Stomach (tissue), 9 donors: ENCODE data around the gene SLC24A3. TPM values are rescaled to one million over a fixed set of nuclear protein-coding genes. Genes with fewer than 3 reads are reported as not detected.
A peak's percentile ranks its signal among the peaks of the same experiment; 100 is the strongest.

Experiments used
- DNase-seq, 2 donors: peaks; one replicate each; pipeline versions ENCODE4 v3.0.0 to v3.0.0-alpha.2; 2013 to 2019
- H3K27ac ChIP-seq, 5 donors: fragments of 200-600 bp in 4 of 5; sonication (generic) in 4 of 5; one replicate each; pipeline ENCODE4 v1.5.1; 2013 to 2019; ENCODE audit warnings: mild to moderate bottlenecking in 1 of 5, moderate library complexity in 1 of 5
- H3K27me3 ChIP-seq, 3 donors: fragments of 200-600 bp; sonication (generic); one replicate each; pipeline ENCODE4 v1.5.1; 2017 to 2019; ENCODE audit warnings: mixed run types in 1 of 3
- H3K36me3 ChIP-seq, 4 donors: fragments of 200-600 bp; sonication (generic); 1 replicate in 3 of 4; 2 replicates in 1 of 4; pipeline ENCODE4 v1.5.1; 2016 to 2019
- H3K4me1 ChIP-seq, 4 donors: fragments of 200-600 bp; sonication (generic); one replicate each; pipeline ENCODE4 v1.5.1; 2016 to 2019
- H3K4me3 ChIP-seq, 4 donors: fragments of 200-600 bp; sonication (generic) in 3 of 4; one replicate each; pipeline ENCODE4 v1.5.1; 2016 to 2019; ENCODE audit warnings: mild to moderate bottlenecking in 1 of 4
- H3K9me3 ChIP-seq, 4 donors: fragments of 200-600 bp; sonication (generic); one replicate each; pipeline ENCODE4 v1.5.1; 2016 to 2019
- EP300 ChIP-seq: sonication (generic); formaldehyde crosslinking; IDR thresholded peaks from one replicate; pipeline ENCODE4 v1.6.1; 2017; ENCODE audit warnings: antibody characterized with exemption
- POLR2A ChIP-seq, 4 donors: fragments of 450-650 bp; IDR thresholded peaks; one replicate each; pipeline ENCODE4 v1.6.1; 2016; ENCODE audit warnings: antibody characterized with exemption in 4 of 4, control low read depth in 2 of 4, mild to moderate bottlenecking in 1 of 4, moderate library complexity in 1 of 4
- POLR2AphosphoS5 ChIP-seq, 3 donors: sonication (generic); formaldehyde crosslinking; IDR thresholded peaks; one replicate each; pipeline ENCODE4 v1.6.1; 2016; ENCODE audit warnings: antibody characterized with exemption in 3 of 3
- WGBS, 5 donors: extraction: QIAGEN DNeasy Blood & Tissue Kit in 3 of 5; methylation state at CpG; one replicate each; pipeline versions ENCODE4 v1.1.5 to v1.1.7; 2013 to 2018; 5-methylcytosine and 5-hydroxymethylcytosine counted together
- intact Hi-C: fragments of 100-400 bp; cut with DNase I; formaldehyde crosslinking; loops from one replicate; pipeline ENCODE4 v1.15.1; 2023; ENCODE audit warnings: low total_unique reads
- polyA plus RNA-seq, 3 donors: library from polyadenylated mRNA; stranded (reverse); fragments of 200-250 nt; gene quantifications; one replicate each; pipeline ENCODE4 v1.2.3, GENCODE V29; 2013
- total RNA-seq, 5 donors: library from RNA; depleted of rRNA; stranded (reverse); fragments of >200 nt; gene quantifications; one replicate each; pipeline versions ENCODE4 v1.1.0 to v1.2.3, GENCODE V29; 2014 to 2016
- TF ChIP-seq, protein P1 (sequence below), 7 experiments: fragments of 450-650 bp in 4 of 7; fragments of 200-600 bp in 3 of 7; sonication (generic) in 3 of 7; IDR thresholded peaks; one replicate each; pipeline ENCODE4 v1.5.1; 2016 to 2019; ENCODE audit warnings: antibody characterized with exemption in 7 of 7, control low read depth in 2 of 7, mild to moderate bottlenecking in 1 of 7
- donor health status: healthy with polysubstance abuse.
- donor health status: Bipolar disorder and iron deficiency.
- donor health status: healthy.

Gene SLC24A3
- total and polyA plus RNA-seq, 8 donors: 1.8 to 9.0 (median 4.5) TPM

DNA sequence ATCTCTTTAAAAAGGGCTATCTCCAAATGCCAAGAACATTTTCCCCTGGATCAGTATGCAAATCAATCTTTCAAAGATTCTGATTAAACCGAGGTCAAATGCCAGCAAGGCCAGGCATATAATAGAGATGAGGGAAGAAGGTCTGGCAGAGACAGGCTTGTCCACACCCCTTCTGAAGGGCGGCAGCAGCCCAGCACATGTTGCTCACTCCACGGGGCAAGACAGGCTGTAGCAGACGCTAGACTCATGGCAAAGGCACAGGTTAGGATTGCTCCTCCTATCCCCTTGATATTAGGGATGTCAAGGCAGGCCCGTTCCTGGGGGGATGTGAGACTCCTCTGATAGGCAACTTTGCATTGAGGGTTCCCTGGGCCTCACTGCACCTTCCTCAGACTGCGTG lies 440.9 kb downstream of the SLC24A3 start:
- intact Hi-C loops: no loop called here
- TF ChIP-seq EP300: no peak
- TF ChIP-seq POLR2AphosphoS5 (IDR thresholded peaks at IDR 0.05): no peak
- no peak for TF ChIP-seq POLR2A (IDR thresholded peaks at IDR 0.05)
- TF ChIP-seq, protein P1, sequence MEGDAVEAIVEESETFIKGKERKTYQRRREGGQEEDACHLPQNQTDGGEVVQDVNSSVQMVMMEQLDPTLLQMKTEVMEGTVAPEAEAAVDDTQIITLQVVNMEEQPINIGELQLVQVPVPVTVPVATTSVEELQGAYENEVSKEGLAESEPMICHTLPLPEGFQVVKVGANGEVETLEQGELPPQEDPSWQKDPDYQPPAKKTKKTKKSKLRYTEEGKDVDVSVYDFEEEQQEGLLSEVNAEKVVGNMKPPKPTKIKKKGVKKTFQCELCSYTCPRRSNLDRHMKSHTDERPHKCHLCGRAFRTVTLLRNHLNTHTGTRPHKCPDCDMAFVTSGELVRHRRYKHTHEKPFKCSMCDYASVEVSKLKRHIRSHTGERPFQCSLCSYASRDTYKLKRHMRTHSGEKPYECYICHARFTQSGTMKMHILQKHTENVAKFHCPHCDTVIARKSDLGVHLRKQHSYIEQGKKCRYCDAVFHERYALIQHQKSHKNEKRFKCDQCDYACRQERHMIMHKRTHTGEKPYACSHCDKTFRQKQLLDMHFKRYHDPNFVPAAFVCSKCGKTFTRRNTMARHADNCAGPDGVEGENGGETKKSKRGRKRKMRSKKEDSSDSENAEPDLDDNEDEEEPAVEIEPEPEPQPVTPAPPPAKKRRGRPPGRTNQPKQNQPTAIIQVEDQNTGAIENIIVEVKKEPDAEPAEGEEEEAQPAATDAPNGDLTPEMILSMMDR (IDR thresholded peaks at IDR 0.05): no peak
- 51 to 74% (median 60%) methylated on average over 4 to 6 of the region's 6 CpGs for WGBS, 5 donors
- Histone ChIP-seq H3K4me3 (no peak overlapping the region), H3K9me3 (peaks cover 0 to 6% (median 0%) of the 10 kb centered on the region in 4 donors), H3K36me3 (peaks cover 0 to 9% (median 0%) of the 10 kb centered on the region in 4 donors), H3K27ac (no peak overlapping the region), H3K27me3 (no peaks in the 10 kb centered on the region), H3K4me1 (no peaks in the 10 kb centered on the region)
- no peak for DNase-seq

DNA sequence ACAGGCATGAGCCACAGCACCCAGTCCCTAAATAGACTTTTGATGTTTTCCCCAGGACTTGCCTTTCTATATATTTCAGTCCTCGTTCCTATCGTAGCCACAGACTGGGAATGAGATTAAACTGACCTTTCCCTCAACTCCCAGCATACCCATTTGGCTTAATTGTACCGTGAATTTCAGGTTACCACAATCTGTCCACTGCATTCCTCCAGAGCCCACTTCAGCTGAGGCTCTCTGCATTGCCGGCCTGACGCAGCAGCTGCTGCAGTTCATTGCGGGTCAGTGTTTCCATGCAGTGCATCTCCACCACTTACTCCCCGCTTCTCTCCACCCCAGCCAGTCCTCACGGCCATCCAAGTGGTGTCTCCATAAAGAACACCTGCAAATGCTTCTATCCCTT lies 442.5 kb downstream of the SLC24A3 start:
- intact Hi-C loops: no loop called here
- DNase-seq: no peak
- Histone ChIP-seq H3K36me3 (peaks cover 0 to 9% (median 0%) of the 10 kb centered on the region in 4 donors), H3K4me1 (no peaks in the 10 kb centered on the region), H3K27me3 (no peaks in the 10 kb centered on the region), H3K4me3 (no peak overlapping the region), H3K27ac (no peak overlapping the region), H3K9me3 (peaks cover 0 to 6% (median 0%) of the 10 kb centered on the region in 4 donors)
- WGBS, 5 donors: 89 to 97% (median 96%) methylated on average over 8 of the region's 8 CpGs
- TF ChIP-seq POLR2A (IDR thresholded peaks at IDR 0.05) (no peak), POLR2AphosphoS5 (IDR thresholded peaks at IDR 0.05) (no peak), EP300 (no peak)
- TF ChIP-seq, protein P1 (IDR thresholded peaks at IDR 0.05): no peak

DNA sequence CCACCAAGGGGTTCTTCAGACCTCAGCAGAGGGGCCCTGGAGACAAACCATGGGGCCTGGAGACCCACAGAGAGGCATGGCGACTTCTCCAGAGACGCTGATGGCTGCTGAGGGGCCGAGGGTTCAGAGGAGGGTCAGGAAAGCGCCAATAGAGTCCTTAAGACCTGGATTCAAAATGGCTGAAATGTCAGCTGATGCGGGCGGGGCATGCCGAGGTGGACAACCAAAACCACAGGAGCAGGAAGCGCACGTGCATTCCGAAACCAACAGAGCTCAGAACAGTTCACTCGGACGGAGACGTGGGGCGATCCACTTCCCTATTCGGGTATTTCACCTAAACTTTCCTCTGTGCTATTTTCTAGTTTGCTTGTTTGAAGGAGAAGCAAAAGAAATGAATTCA lies 445.7 kb downstream of the SLC24A3 start:
- Histone ChIP-seq H3K4me1 (peaks cover 0 to 8% (median 4%) of the 10 kb centered on the region in 4 donors), H3K9me3 (no peaks in the 10 kb centered on the region), H3K27me3 (peaks cover 0 to 6% (median 0%) of the 10 kb centered on the region in 3 donors), H3K27ac (no peak overlapping the region), H3K4me3 (no peak overlapping the region), H3K36me3 (peaks cover 0 to 9% (median 0%) of the 10 kb centered on the region in 4 donors)
- intact Hi-C loops: no loop called here
- DNase-seq: peak; percentile 28 to 34
- 68 to 87% (median 81%) methylated on average over 15 of the region's 15 CpGs for WGBS, 5 donors
- TF ChIP-seq, protein P1 (IDR thresholded peaks at IDR 0.05): no peak
- TF ChIP-seq POLR2AphosphoS5 (IDR thresholded peaks at IDR 0.05): no peak
- TF ChIP-seq EP300: no peak
- no peak for TF ChIP-seq POLR2A (IDR thresholded peaks at IDR 0.05)

DNA sequence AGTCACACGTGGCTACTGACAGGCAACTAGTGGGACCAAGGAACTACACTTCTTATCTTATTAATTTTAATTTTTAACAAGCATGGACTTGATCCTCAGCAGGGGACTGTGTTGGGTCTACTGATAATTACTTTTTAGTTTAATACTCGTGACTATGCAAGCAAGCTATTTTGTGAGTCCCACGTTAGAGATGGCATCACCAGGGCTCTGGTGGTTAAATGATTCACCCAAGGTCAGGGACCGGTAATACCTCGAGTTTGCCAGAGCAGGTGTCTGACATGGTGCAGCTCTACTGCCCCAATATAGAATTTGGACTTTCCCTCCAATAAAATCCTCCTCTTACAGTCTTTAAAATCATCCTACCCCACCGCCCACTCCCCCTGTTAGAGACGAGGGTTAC lies 447.0 kb downstream of the SLC24A3 start:
- WGBS, 5 donors: 66 to 77% (median 68%) methylated on average over 7 of the region's 7 CpGs
- no peak overlapping the region for H3K27ac ChIP-seq
- H3K4me1 ChIP-seq: peaks cover 0 to 8% (median 4%) of the 10 kb centered on the region in 4 donors
- intact Hi-C loops: no loop called here
- H3K4me3 ChIP-seq: no peak overlapping the region
- H3K27me3 ChIP-seq: peaks cover 0 to 6% (median 0%) of the 10 kb centered on the region in 3 donors
- H3K9me3 ChIP-seq: no peaks in the 10 kb centered on the region
- DNase-seq: no peak
- TF ChIP-seq POLR2A (IDR thresholded peaks at IDR 0.05) (no peak), EP300 (no peak), POLR2AphosphoS5 (IDR thresholded peaks at IDR 0.05) (no peak)
- TF ChIP-seq, protein P1 (IDR thresholded peaks at IDR 0.05): no peak
- H3K36me3 ChIP-seq: peaks cover 0 to 9% (median 0%) of the 10 kb centered on the region in 4 donors
